ENCODE data around the gene ANGPT4. TPM values are rescaled to one million over a fixed set of nuclear protein-coding genes. Genes with fewer than 3 reads are reported as not detected.

ANGPT4 gene, protein sequence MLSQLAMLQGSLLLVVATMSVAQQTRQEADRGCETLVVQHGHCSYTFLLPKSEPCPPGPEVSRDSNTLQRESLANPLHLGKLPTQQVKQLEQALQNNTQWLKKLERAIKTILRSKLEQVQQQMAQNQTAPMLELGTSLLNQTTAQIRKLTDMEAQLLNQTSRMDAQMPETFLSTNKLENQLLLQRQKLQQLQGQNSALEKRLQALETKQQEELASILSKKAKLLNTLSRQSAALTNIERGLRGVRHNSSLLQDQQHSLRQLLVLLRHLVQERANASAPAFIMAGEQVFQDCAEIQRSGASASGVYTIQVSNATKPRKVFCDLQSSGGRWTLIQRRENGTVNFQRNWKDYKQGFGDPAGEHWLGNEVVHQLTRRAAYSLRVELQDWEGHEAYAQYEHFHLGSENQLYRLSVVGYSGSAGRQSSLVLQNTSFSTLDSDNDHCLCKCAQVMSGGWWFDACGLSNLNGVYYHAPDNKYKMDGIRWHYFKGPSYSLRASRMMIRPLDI
- total RNA-seq (2021) (0.20 to 0.32 TPM (median 0.25 TPM) in 3 replicates), Bru-seq, nascent RNA (percentile 17 among the genes with signal in this experiment)
- long read RNA-seq, experiment 1, full-length matches to known transcripts, result 1 of 1 reads
- long read RNA-seq, experiment 1, partial matches to known transcripts, result 0 of 1 reads
- long read RNA-seq, experiment 1, other reads (novel, unspliced or antisense), result 0 of 1 reads
- long read RNA-seq, experiment 2, partial matches to known transcripts, result 1 of 2 reads
- long read RNA-seq, experiment 2, other reads (novel, unspliced or antisense), result 1 of 2 reads
- long read RNA-seq, experiment 3, result 0 reads

DNA sequence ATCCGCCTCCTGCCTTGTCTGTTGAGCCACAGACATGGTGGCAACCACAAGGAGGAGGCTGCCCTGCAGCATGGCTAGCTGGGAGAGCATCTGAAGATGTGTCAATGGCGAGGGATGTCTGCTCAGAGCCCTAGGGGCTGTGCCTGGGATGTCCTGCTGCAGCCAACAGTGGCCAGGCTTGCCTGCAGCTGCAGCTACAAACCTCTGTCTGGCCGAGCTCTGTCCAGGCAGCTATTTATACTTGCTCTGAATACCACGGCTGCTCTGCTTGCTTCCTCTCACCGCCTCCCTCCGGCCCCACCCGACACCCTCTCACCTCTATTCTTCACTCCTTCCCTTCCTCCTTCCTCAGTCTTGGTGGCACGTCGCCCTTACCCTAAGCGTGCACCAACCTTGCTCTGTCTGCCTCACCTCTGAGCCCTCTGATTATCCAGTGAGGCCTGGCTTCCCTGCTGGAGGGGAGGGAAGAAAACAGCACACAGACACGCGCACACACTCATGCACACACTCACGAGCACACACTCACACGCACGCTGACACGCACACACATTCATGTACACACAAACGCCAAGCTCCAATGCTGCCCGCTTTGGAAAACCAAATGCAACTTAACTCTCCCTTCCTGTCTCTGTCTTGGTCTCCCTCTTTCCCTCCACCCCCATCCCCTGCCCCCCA lies at the start of gene ANGPT4:
ANGPT4 (minus strand) TSS at position 210 of the 675 bp plus-strand sequence; CDS start at position 90, 120 bp downstream.
- Mint-ChIP-seq H3K27ac (no peak within 1 kb of the TSS; the same call in 1 of the 2 replicates), H3K27me3 (ENCODE audit: low read depth) (no peaks in the 10 kb centered on the region), H3K4me1 (peaks cover 12% of the 10 kb centered on the region), H3K9me3 (peaks cover 10% of the 10 kb centered on the region), H3K4me3 (peak within 1 kb of the TSS; percentile 12; the same call in 1 of the 2 replicates), H3K36me3 (no peaks in the 10 kb centered on the region)
- ChIA-PET POLR2A (interaction anchor here (0.6 kb wide), 1 partner anchor 86 kb away, joined by 4 read pairs; no protein-coding TSS in a partner anchor), CTCF (interaction anchor here (0.6 to 9.0 kb wide), 6 partner anchors 26 to 192 kb away, joined by 3 to 71 read pairs (median 4); no protein-coding TSS in a partner anchor)
- DNase-seq (ENCODE audit: low spot score) (peak; percentile 18), ATAC-seq (peak; percentile 27)
- TF ChIP-seq ZBTB43 (CRISPR knock-in tag; IDR thresholded peaks at IDR 0.05), result 0 out of 2 replicates have a peak, but pooled peaks have one; percentile 62
- TF ChIP-seq JAZF1 (CRISPR knock-in tag; IDR thresholded peaks at IDR 0.05), result no peak

DNA sequence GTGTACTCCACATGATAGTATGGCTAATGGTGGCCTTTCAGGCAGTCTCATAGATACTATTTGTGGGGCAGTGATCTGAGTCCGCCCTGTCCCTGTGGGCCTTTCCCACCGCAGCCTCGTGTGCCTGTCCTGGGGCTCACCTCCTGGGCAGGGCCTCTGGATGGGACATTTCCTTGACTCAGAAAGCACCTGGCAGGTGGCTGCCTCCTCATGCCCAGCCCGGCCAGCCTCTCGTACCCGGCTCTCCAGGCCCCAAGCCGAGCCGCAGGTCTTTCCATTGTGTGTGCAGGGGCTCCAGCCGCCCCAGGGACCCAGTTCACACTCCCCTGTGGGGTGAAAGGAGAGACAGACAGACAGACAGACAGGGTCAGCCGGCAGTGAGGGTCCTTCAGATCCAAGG lies 47.7 kb upstream of the ANGPT4 start:
- H3K4me3 Mint-ChIP-seq, result no peak overlapping the region
- H3K27me3 Mint-ChIP-seq (ENCODE audit: low read depth), result peaks cover under 1% of the 10 kb centered on the region
- TF ChIP-seq MAX (CRISPR knock-in tag; IDR thresholded peaks at IDR 0.05) (no peak), NR2C2 (CRISPR knock-in tag; IDR thresholded peaks at IDR 0.05) (no peak), E2F5 (CRISPR knock-in tag; IDR thresholded peaks at IDR 0.05) (no peak), NFATC4 (CRISPR knock-in tag; IDR thresholded peaks at IDR 0.05) (no peak), JUN (CRISPR knock-in tag; IDR thresholded peaks at IDR 0.05) (no peak), KAT7 (CRISPR knock-in tag; IDR thresholded peaks at IDR 0.05; ENCODE audit: borderline replicate concordance) (no peak), SMAD4 (CRISPR knock-in tag; IDR thresholded peaks at IDR 0.05) (no peak), SP1 (CRISPR knock-in tag; conservative IDR thresholded peaks at IDR 0.05) (no peak), IRF2 (CRISPR knock-in tag; IDR thresholded peaks at IDR 0.05; ENCODE audit: borderline replicate concordance, low read depth) (no peak), GTF2I (CRISPR knock-in tag; conservative IDR thresholded peaks at IDR 0.05) (no peak), ZNF138 (CRISPR knock-in tag; conservative IDR thresholded peaks at IDR 0.05) (no peak), ZNF263 (CRISPR knock-in tag; IDR thresholded peaks at IDR 0.05; ENCODE audit: low read depth) (no peak)
- TF ChIP-seq, protein P1, sequence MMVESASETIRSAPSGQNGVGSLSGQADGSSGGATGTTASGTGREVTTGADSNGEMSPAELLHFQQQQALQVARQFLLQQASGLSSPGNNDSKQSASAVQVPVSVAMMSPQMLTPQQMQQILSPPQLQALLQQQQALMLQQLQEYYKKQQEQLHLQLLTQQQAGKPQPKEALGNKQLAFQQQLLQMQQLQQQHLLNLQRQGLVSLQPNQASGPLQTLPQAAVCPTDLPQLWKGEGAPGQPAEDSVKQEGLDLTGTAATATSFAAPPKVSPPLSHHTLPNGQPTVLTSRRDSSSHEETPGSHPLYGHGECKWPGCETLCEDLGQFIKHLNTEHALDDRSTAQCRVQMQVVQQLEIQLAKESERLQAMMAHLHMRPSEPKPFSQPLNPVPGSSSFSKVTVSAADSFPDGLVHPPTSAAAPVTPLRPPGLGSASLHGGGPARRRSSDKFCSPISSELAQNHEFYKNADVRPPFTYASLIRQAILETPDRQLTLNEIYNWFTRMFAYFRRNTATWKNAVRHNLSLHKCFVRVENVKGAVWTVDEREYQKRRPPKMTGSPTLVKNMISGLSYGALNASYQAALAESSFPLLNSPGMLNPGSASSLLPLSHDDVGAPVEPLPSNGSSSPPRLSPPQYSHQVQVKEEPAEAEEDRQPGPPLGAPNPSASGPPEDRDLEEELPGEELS (CRISPR knock-in tag; IDR thresholded peaks at IDR 0.05), result no peak
- TF ChIP-seq, protein P2, sequence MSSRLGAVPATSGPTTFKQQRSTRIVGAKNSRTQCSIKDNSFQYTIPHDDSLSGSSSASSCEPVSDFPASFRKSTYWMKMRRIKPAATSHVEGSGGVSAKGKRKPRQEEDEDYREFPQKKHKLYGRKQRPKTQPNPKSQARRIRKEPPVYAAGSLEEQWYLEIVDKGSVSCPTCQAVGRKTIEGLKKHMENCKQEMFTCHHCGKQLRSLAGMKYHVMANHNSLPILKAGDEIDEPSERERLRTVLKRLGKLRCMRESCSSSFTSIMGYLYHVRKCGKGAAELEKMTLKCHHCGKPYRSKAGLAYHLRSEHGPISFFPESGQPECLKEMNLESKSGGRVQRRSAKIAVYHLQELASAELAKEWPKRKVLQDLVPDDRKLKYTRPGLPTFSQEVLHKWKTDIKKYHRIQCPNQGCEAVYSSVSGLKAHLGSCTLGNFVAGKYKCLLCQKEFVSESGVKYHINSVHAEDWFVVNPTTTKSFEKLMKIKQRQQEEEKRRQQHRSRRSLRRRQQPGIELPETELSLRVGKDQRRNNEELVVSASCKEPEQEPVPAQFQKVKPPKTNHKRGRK (CRISPR knock-in tag; IDR thresholded peaks at IDR 0.05; ENCODE audit: borderline replicate concordance), result no peak
- no peak for DNase-seq (ENCODE audit: low spot score)
- no peak for ATAC-seq
- no peak overlapping the region for H3K27ac Mint-ChIP-seq
- POLR2A ChIA-PET, result no interaction called here
- CTCF ChIA-PET, result no interaction called here
- peaks cover 5% of the 10 kb centered on the region; the same call in 1 of the 2 replicates for H3K36me3 Mint-ChIP-seq
- H3K4me1 Mint-ChIP-seq, result no peaks in the 10 kb centered on the region
- peaks cover 11% of the 10 kb centered on the region for H3K9me3 Mint-ChIP-seq

Data from WTC11 (cell line).